ENCODE measurements around the gene ZGPAT. TPM values are rescaled to one million over a fixed set of nuclear protein-coding genes. Genes with fewer than 3 reads are reported as not detected.
A peak's percentile ranks its signal among the peaks of the same experiment; 100 is the strongest.

Gene ZGPAT
- total and polyA plus RNA-seq, 2 of the 13 experiments (the other 11 are each of a cell fraction or from before 2014, with no cell fraction given) = 23.0 to 41.9 TPM

- TF ChIP-seq ZNF75D (CRISPR knock-in tag; IDR thresholded peaks at IDR 0.05; ENCODE audit: borderline replicate concordance) (peak; percentile 83; the same call in 1 of the 2 replicates), ZNF614 (CRISPR knock-in tag; IDR thresholded peaks at IDR 0.05; ENCODE audit: borderline replicate concordance) (no peak), DPF2 (CRISPR knock-in tag; IDR thresholded peaks at IDR 0.05; ENCODE audit: borderline replicate concordance, low read depth) (no peak), SUZ12 (IDR thresholded peaks at IDR 0.05; ENCODE audit: low read depth, low read length) (no peak), HNRNPUL1 (IDR thresholded peaks at IDR 0.05; ENCODE audit: low read depth, low read length) (no peak), ELF3 (CRISPR knock-in tag; IDR thresholded peaks at IDR 0.05) (0 out of 2 replicates have a peak, but pooled peaks have one; percentile 5), ZBTB21 (CRISPR knock-in tag; IDR thresholded peaks at IDR 0.05) (no peak), UBTF (CRISPR knock-in tag; IDR thresholded peaks at IDR 0.05) (peak; percentile 2; the same call in 1 of the 2 replicates), ATAD3A (CRISPR knock-in tag; IDR thresholded peaks at IDR 0.05) (no peak; the same call in 1 of the 2 replicates), TEAD2 (CRISPR knock-in tag; IDR thresholded peaks at IDR 0.05) (no peak), FOXO1 (CRISPR knock-in tag; IDR thresholded peaks at IDR 0.05) (no peak), POLR2A (IDR thresholded peaks at IDR 0.05; ENCODE audit: insufficient read depth in 1 of 2, low read depth in 2 of 2, low read length in 2 of 2) (no peak; a peak in 1 of 4 replicates), ATF2 (CRISPR knock-in tag; IDR thresholded peaks at IDR 0.05) (no peak), CENPT (CRISPR knock-in tag; IDR thresholded peaks at IDR 0.05; ENCODE audit: low read depth) (no peak), SYNCRIP (IDR thresholded peaks at IDR 0.05; ENCODE audit: insufficient read depth, low read depth, low read length) (no peak), ZBTB7A (CRISPR knock-in tag; IDR thresholded peaks at IDR 0.05) (no peak), LCORL (IDR thresholded peaks at IDR 0.05) (no peak), LCORL (CRISPR knock-in tag; IDR thresholded peaks at IDR 0.05) (0 out of 2 replicates have a peak, but pooled peaks have one; percentile 1), SMARCE1 (IDR thresholded peaks at IDR 0.05; ENCODE audit: borderline replicate concordance) (no peak), RFX3 (CRISPR knock-in tag; IDR thresholded peaks at IDR 0.05) (no peak), SKI (IDR thresholded peaks at IDR 0.05; ENCODE audit: partially characterized antibody) (no peak), HNRNPH1 (optimal IDR thresholded peaks at IDR 0.05; ENCODE audit: low read depth, low read length) (no peak)
- TF ChIP-seq, protein P1, sequence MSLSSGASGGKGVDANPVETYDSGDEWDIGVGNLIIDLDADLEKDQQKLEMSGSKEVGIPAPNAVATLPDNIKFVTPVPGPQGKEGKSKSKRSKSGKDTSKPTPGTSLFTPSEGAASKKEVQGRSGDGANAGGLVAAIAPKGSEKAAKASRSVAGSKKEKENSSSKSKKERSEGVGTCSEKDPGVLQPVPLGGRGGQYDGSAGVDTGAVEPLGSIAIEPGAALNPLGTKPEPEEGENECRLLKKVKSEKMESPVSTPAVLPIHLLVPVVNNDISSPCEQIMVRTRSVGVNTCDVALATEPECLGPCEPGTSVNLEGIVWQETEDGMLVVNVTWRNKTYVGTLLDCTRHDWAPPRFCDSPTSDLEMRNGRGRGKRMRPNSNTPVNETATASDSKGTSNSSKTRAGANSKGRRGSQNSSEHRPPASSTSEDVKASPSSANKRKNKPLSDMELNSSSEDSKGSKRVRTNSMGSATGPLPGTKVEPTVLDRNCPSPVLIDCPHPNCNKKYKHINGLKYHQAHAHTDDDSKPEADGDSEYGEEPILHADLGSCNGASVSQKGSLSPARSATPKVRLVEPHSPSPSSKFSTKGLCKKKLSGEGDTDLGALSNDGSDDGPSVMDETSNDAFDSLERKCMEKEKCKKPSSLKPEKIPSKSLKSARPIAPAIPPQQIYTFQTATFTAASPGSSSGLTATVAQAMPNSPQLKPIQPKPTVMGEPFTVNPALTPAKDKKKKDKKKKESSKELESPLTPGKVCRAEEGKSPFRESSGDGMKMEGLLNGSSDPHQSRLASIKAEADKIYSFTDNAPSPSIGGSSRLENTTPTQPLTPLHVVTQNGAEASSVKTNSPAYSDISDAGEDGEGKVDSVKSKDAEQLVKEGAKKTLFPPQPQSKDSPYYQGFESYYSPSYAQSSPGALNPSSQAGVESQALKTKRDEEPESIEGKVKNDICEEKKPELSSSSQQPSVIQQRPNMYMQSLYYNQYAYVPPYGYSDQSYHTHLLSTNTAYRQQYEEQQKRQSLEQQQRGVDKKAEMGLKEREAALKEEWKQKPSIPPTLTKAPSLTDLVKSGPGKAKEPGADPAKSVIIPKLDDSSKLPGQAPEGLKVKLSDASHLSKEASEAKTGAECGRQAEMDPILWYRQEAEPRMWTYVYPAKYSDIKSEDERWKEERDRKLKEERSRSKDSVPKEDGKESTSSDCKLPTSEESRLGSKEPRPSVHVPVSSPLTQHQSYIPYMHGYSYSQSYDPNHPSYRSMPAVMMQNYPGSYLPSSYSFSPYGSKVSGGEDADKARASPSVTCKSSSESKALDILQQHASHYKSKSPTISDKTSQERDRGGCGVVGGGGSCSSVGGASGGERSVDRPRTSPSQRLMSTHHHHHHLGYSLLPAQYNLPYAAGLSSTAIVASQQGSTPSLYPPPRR (CRISPR knock-in tag; IDR thresholded peaks at IDR 0.05; ENCODE audit: borderline replicate concordance) = 0 out of 2 replicates have a peak, but pooled peaks have one; percentile 1
Measured at GRCh38 chr20:63658749-63659187, 49.1 kb upstream of the ZGPAT start (continued).
